CD4-positive, alpha-beta T cell (primary cell): Measurements from ENCODE around the gene MYO1D. TPM values are rescaled to one million over a fixed set of nuclear protein-coding genes. Genes with fewer than 3 reads are reported as not detected.

Experiments used
- ATAC-seq: fragments of 200-7000 bp; cut with Tn5 transposase; one replicate; pipeline ENCODE4 v1.10.0; 2022; ENCODE audit warnings: mild to moderate bottlenecking; ENCODE audit not compliant: poor library complexity
- CTCF ChIA-PET: fragments of 350-600 bp; sonication (Branson Sonifier 250); formaldehyde crosslinking; loops from one replicate; lab custom pipeline; 2021; ENCODE audit warnings: antibody characterized with exemption, inconsistent platforms; lab: Charles Lee
- POLR2A ChIA-PET: fragments of 350-600 bp; sonication (Branson Sonifier 250); formaldehyde crosslinking; loops from one replicate; lab custom pipeline; 2021; ENCODE audit warnings: antibody characterized with exemption, inconsistent platforms; lab: Charles Lee
- DNase-seq, 14 experiments: peaks; one replicate each; pipeline ENCODE4 v3.0.0-alpha.2; 2013 to 2020; ENCODE audit warnings: mixed read lengths in 2 of 14
- H3K27ac ChIP-seq, 2 donors: one replicate each; pipeline versions ENCODE4 v1.5.1 to v1.7.0; 2013; ENCODE audit warnings: low read length in 2 of 2, low read depth in 1 of 2, mild to moderate bottlenecking in 1 of 2
- H3K27me3 ChIP-seq, 2 experiments: 1 replicate in 1 of 2; 2 replicates in 1 of 2; pipeline versions ENCODE4 v1.6.1 to v1.7.0; 2013; ENCODE audit warnings: low read length in 2 of 2, control low read depth in 1 of 2, mild to moderate bottlenecking in 1 of 2, moderate library complexity in 1 of 2; ENCODE audit not compliant: insufficient read depth in 2 of 2, control insufficient read depth in 1 of 2
- H3K36me3 ChIP-seq: one replicate; pipeline ENCODE4 v1.6.1; 2013; ENCODE audit warnings: low read length, control low read depth; ENCODE audit not compliant: insufficient read depth
- H3K4me1 ChIP-seq: one replicate; pipeline ENCODE4 v1.6.1; 2013; ENCODE audit warnings: low read length, control low read depth; ENCODE audit not compliant: insufficient read depth
- H3K4me3 ChIP-seq: one replicate; pipeline ENCODE4 v1.5.1; 2013; ENCODE audit warnings: mild to moderate bottlenecking, low read length, moderate library complexity
- H3K9me3 ChIP-seq, 2 experiments: 1 replicate in 1 of 2; 2 replicates in 1 of 2; pipeline versions ENCODE4 v1.6.1 to v1.7.0; 2013; ENCODE audit warnings: low read length in 2 of 2, mild to moderate bottlenecking in 2 of 2, control low read depth in 1 of 2, moderate library complexity in 1 of 2; ENCODE audit not compliant: control insufficient read depth in 1 of 2, insufficient read depth in 1 of 2
- H3K27ac Mint-ChIP-seq: one replicate; pipeline ENCODE4 v1.8.0; 2020; ENCODE audit warnings: mixed read lengths
- H3K27me3 Mint-ChIP-seq: one replicate; pipeline ENCODE4 v1.8.0; 2021; ENCODE audit warnings: mixed read lengths
- H3K36me3 Mint-ChIP-seq: one replicate; pipeline ENCODE4 v1.8.0; 2021; ENCODE audit warnings: low read depth, mixed read lengths
- H3K4me1 Mint-ChIP-seq: one replicate; pipeline ENCODE4 v1.8.0; 2021; ENCODE audit warnings: low read depth, mixed read lengths
- H3K4me3 Mint-ChIP-seq: one replicate; pipeline ENCODE4 v1.8.0; 2020; ENCODE audit warnings: mild to moderate bottlenecking, mixed read lengths
- H3K9me3 Mint-ChIP-seq: one replicate; pipeline ENCODE4 v1.8.0; 2020; ENCODE audit warnings: mixed read lengths
- intact Hi-C, 2 experiments: fragments of 100-400 bp; cut with DNase I in 1 of 2; cut with micrococcal nuclease in 1 of 2; formaldehyde crosslinking; loops; one replicate each; pipeline versions ENCODE4 v1.15.1 to v1.9.0; 2023 to 2025; cut with DNase I, micrococcal nuclease
- total RNA-seq, 174 experiments: library from RNA in 2 of 174; stranded (reverse) in 2 of 174; gene quantifications; one replicate each; pipeline ENCODE4 v1.2.3 and lab custom pipeline; 2021 to 2026
- TF ChIP-seq, protein P1 (sequence below): fragments of 200-600 bp; IDR thresholded peaks from one replicate; pipeline ENCODE4 v1.8.0; 2022; ENCODE audit warnings: antibody characterized with exemption, mild to moderate bottlenecking

The MYO1D gene
- total RNA-seq, 2 experiments from 2014 or later: 5.8 to 6.4 TPM

DNA sequence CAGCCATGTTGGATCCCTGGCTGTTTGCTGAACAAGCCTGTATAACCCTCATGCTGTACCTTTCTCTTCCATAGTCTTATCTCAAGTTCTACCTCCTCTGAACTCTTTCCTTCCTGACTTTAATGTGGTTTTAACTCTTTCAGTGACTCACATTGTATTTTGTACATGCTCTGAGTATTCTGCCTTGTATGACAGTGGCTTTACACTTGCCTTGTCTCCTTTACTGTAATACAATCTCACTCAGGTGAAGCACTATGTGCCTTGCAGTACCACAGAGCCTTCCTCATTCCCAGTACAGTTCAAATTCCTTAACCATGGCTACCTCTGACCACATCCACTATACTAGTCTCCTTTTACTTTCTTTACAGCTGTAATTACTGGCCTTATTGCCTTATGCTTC lies 418.6 kb downstream of the MYO1D start:
- POLR2A ChIA-PET: no interaction called here
- TF ChIP-seq, protein P1, sequence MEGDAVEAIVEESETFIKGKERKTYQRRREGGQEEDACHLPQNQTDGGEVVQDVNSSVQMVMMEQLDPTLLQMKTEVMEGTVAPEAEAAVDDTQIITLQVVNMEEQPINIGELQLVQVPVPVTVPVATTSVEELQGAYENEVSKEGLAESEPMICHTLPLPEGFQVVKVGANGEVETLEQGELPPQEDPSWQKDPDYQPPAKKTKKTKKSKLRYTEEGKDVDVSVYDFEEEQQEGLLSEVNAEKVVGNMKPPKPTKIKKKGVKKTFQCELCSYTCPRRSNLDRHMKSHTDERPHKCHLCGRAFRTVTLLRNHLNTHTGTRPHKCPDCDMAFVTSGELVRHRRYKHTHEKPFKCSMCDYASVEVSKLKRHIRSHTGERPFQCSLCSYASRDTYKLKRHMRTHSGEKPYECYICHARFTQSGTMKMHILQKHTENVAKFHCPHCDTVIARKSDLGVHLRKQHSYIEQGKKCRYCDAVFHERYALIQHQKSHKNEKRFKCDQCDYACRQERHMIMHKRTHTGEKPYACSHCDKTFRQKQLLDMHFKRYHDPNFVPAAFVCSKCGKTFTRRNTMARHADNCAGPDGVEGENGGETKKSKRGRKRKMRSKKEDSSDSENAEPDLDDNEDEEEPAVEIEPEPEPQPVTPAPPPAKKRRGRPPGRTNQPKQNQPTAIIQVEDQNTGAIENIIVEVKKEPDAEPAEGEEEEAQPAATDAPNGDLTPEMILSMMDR: no peak
- Histone ChIP-seq H3K4me1 (no peaks in the 10 kb centered on the region), H3K27me3 (no peaks in the 10 kb centered on the region), H3K36me3 (peaks cover 70% of the 10 kb centered on the region), H3K4me3 (no peak overlapping the region), H3K9me3 (no peaks in the 10 kb centered on the region), H3K27ac (no peak overlapping the region)
- CTCF ChIA-PET: interaction anchor here (1.5 kb wide), 1 partner anchor 419 kb away, joined by 4 read pairs; the partner anchor contains the start of gene MYO1D
- ATAC-seq: no peak
- Mint-ChIP-seq H3K4me3 (peak overlapping the region; percentile 7), H3K27ac (peak overlapping the region; percentile 45), H3K9me3 (no peaks in the 10 kb centered on the region), H3K27me3 (no peaks in the 10 kb centered on the region), H3K36me3 (peaks cover 88% of the 10 kb centered on the region), H3K4me1 (peaks cover 48% of the 10 kb centered on the region)
- intact Hi-C loops: no loop called here
- DNase-seq: no peak

DNA sequence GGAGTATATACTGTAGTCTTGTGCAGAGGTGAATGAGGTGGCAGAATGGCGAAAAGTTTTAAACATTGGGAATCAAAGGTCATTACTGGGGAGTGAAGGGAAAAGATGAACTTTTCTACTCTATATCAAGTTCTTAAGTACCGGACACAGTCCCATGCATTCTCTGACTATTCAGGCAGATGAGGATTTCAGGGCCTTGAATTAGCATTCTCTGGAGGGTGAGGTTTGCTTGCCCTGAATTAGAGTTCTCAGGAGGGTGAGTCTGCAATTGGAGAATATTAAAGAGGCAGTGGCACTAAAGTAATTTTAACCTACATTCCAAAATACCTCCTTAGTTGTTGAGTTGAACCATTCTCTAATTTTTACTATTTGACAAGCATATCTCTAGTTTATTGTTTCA lies 423.6 kb downstream of the MYO1D start:
- Histone ChIP-seq H3K4me3 (no peak overlapping the region), H3K27ac (no peak overlapping the region), H3K36me3 (peaks cover 80% of the 10 kb centered on the region), H3K27me3 (no peaks in the 10 kb centered on the region), H3K9me3 (no peaks in the 10 kb centered on the region), H3K4me1 (no peaks in the 10 kb centered on the region)
- POLR2A ChIA-PET: interaction anchor here (0.8 to 3.0 kb wide), 2 partner anchors 9 to 314 kb away, joined by 3 to 10 read pairs; partner anchors contain the start of gene PSMD11
- TF ChIP-seq, protein P1: no peak
- Mint-ChIP-seq H3K4me3 (no peak overlapping the region), H3K27me3 (no peaks in the 10 kb centered on the region), H3K36me3 (peaks cover 91% of the 10 kb centered on the region), H3K4me1 (peaks cover 51% of the 10 kb centered on the region), H3K9me3 (no peaks in the 10 kb centered on the region), H3K27ac (no peak overlapping the region)
- no peak for ATAC-seq
- CTCF ChIA-PET: interaction anchor here (1.4 kb wide), 1 partner anchor 9 kb away, joined by 6 read pairs; no protein-coding TSS in a partner anchor
- intact Hi-C loops: no loop called here
- no peak for DNase-seq

DNA sequence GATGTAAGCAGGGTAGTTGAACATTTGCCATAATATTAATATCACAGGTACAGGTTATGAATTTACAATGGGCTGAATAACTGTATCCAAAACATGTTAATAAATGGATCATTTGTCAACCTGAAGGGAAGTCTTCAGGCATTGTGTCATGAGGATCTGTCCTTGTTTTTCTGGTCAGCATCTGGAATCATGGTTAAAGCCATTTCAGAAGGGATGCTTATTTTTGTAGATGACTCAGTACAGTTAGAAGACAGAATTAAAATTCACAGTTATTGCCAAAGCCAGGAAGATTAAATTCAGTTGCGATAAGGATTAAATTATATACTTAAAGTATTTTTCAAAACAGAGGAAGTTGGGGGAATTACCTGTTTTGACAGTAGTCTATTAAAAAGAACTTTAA lies 424.6 kb downstream of the MYO1D start:
- no peak for DNase-seq
- Histone ChIP-seq H3K9me3 (no peaks in the 10 kb centered on the region), H3K27me3 (no peaks in the 10 kb centered on the region), H3K27ac (no peak overlapping the region), H3K36me3 (peaks cover 80% of the 10 kb centered on the region), H3K4me3 (no peak overlapping the region), H3K4me1 (no peaks in the 10 kb centered on the region)
- H3K27ac Mint-ChIP-seq: no peak overlapping the region
- peaks cover 44% of the 10 kb centered on the region for H3K4me1 Mint-ChIP-seq
- intact Hi-C loops: no loop called here
- peaks cover 87% of the 10 kb centered on the region for H3K36me3 Mint-ChIP-seq
- H3K9me3 Mint-ChIP-seq: no peaks in the 10 kb centered on the region
- ATAC-seq: no peak
- POLR2A ChIA-PET: interaction anchor here (3.0 kb wide), 1 partner anchor 8 kb away, joined by 10 read pairs; the partner anchor contains the start of gene PSMD11
- CTCF ChIA-PET: no interaction called here
- TF ChIP-seq, protein P1: no peak
- no peaks in the 10 kb centered on the region for H3K27me3 Mint-ChIP-seq
- no peak overlapping the region for H3K4me3 Mint-ChIP-seq
